IPS-18a (cell line): ENCODE results near the gene MAP4K5.

Experiments
- H3K27ac ChIP-seq: one replicate; pipeline ENCODE4 v1.5.1; 2013; ENCODE audit warnings: low read length
- H3K27me3 ChIP-seq: one replicate; pipeline ENCODE4 v1.6.1; 2013; ENCODE audit warnings: mild to moderate bottlenecking, low read length; ENCODE audit not compliant: control insufficient read depth, insufficient read depth
- H3K36me3 ChIP-seq: one replicate; pipeline ENCODE4 v1.6.1; 2013; ENCODE audit warnings: low read depth, low read length; ENCODE audit not compliant: control insufficient read depth
- H3K4me1 ChIP-seq: one replicate; pipeline ENCODE4 v1.6.1; 2013; ENCODE audit warnings: low read depth, low read length; ENCODE audit not compliant: control insufficient read depth
- H3K4me3 ChIP-seq: one replicate; pipeline ENCODE4 v1.5.1; 2013; ENCODE audit warnings: low read length
- H3K9ac ChIP-seq: one replicate; pipeline ENCODE4 v1.6.1; 2013; ENCODE audit warnings: mild to moderate bottlenecking, low read length, moderate library complexity
- H3K9me3 ChIP-seq: one replicate; pipeline ENCODE4 v1.6.1; 2013; ENCODE audit warnings: low read depth, low read length; ENCODE audit not compliant: control insufficient read depth

MAP4K5 gene

GRCh38 chr14:50469982-50470381, 62.4 kb downstream of the MAP4K5 start:
- Histone ChIP-seq H3K36me3 (peaks cover 55% of the 10 kb centered on the region), H3K27ac (no peak overlapping the region), H3K4me1 (no peaks in the 10 kb centered on the region), H3K27me3 (no peaks in the 10 kb centered on the region), H3K4me3 (no peak overlapping the region), H3K9me3 (no peaks in the 10 kb centered on the region), H3K9ac (no peak overlapping the region)

GRCh38 chr14:50462111-50462510, 70.3 kb downstream of the MAP4K5 start:
- H3K4me1 ChIP-seq, result no peaks in the 10 kb centered on the region
- peaks cover 12% of the 10 kb centered on the region for H3K36me3 ChIP-seq

GRCh38 chr14:50453869-50454268, 78.5 kb downstream of the MAP4K5 start:
- Histone ChIP-seq H3K9ac (no peak overlapping the region), H3K27ac (no peak overlapping the region), H3K36me3 (peaks cover 32% of the 10 kb centered on the region), H3K4me3 (no peak overlapping the region), H3K4me1 (peaks cover 2% of the 10 kb centered on the region), H3K27me3 (no peaks in the 10 kb centered on the region), H3K9me3 (no peaks in the 10 kb centered on the region)

More at GRCh38 chr14:50462111-50462510, 70.3 kb downstream of the MAP4K5 start:
- Histone ChIP-seq H3K9ac (no peak overlapping the region), H3K9me3 (no peaks in the 10 kb centered on the region), H3K27ac (no peak overlapping the region), H3K27me3 (no peaks in the 10 kb centered on the region), H3K4me3 (no peak overlapping the region)

- Histone ChIP-seq H3K9ac (no peak overlapping the region), H3K36me3 (peaks cover 32% of the 10 kb centered on the region)
Observed at GRCh38 chr14:50452979-50453705, 79.2 kb downstream of the MAP4K5 start.

GRCh38 chr14:50452296-50452695, 80.1 kb downstream of the MAP4K5 start:
- Histone ChIP-seq H3K27me3 (no peaks in the 10 kb centered on the region), H3K36me3 (peaks cover 37% of the 10 kb centered on the region), H3K9ac (no peak overlapping the region), H3K4me3 (no peak overlapping the region), H3K4me1 (peaks cover 4% of the 10 kb centered on the region), H3K9me3 (no peaks in the 10 kb centered on the region), H3K27ac (no peak overlapping the region)

More at GRCh38 chr14:50452979-50453705, 79.2 kb downstream of the MAP4K5 start:
- Histone ChIP-seq H3K27me3 (no peaks in the 10 kb centered on the region), H3K27ac (no peak overlapping the region), H3K9me3 (no peaks in the 10 kb centered on the region), H3K4me1 (peaks cover 4% of the 10 kb centered on the region), H3K4me3 (no peak overlapping the region)

- peaks cover 38% of the 10 kb centered on the region for H3K36me3 ChIP-seq
- no peak overlapping the region for H3K9ac ChIP-seq
- no peaks in the 10 kb centered on the region for H3K27me3 ChIP-seq
- H3K9me3 ChIP-seq, result no peaks in the 10 kb centered on the region
- H3K27ac ChIP-seq, result no peak overlapping the region
- no peak overlapping the region for H3K4me3 ChIP-seq
- peaks cover 4% of the 10 kb centered on the region for H3K4me1 ChIP-seq
Observed at GRCh38 chr14:50451854-50452253, 80.5 kb downstream of the MAP4K5 start.

GRCh38 chr14:50447461-50447860, 84.9 kb downstream of the MAP4K5 start:
- Histone ChIP-seq H3K4me1 (peaks cover 4% of the 10 kb centered on the region), H3K27ac (no peak overlapping the region), H3K4me3 (no peak overlapping the region), H3K36me3 (peaks cover 57% of the 10 kb centered on the region), H3K9ac (no peak overlapping the region), H3K27me3 (no peaks in the 10 kb centered on the region), H3K9me3 (no peaks in the 10 kb centered on the region)

GRCh38 chr14:50434528-50434927, 97.8 kb downstream of the MAP4K5 start:
- Histone ChIP-seq H3K27ac (no peak overlapping the region), H3K4me1 (no peaks in the 10 kb centered on the region), H3K4me3 (no peak overlapping the region), H3K9ac (no peak overlapping the region), H3K27me3 (no peaks in the 10 kb centered on the region), H3K36me3 (peaks cover 55% of the 10 kb centered on the region), H3K9me3 (peaks cover 10% of the 10 kb centered on the region)

- Histone ChIP-seq H3K9me3 (peaks cover 6% of the 10 kb centered on the region), H3K27me3 (no peaks in the 10 kb centered on the region), H3K9ac (no peak overlapping the region), H3K36me3 (peaks cover 39% of the 10 kb centered on the region), H3K27ac (no peak overlapping the region), H3K4me1 (no peaks in the 10 kb centered on the region), H3K4me3 (no peak overlapping the region)
Observed at GRCh38 chr14:50432131-50432530, 100.2 kb downstream of the MAP4K5 start.

GRCh38 chr14:50425816-50426215, 106.6 kb downstream of the MAP4K5 start:
- H3K9ac ChIP-seq, result no peak overlapping the region
- no peak overlapping the region for H3K4me3 ChIP-seq
- H3K36me3 ChIP-seq, result peaks cover 22% of the 10 kb centered on the region
- H3K9me3 ChIP-seq, result no peaks in the 10 kb centered on the region
- H3K27me3 ChIP-seq, result no peaks in the 10 kb centered on the region
- H3K4me1 ChIP-seq, result no peaks in the 10 kb centered on the region
- no peak overlapping the region for H3K27ac ChIP-seq

GRCh38 chr14:50425105-50425504, 107.3 kb downstream of the MAP4K5 start:
- Histone ChIP-seq H3K9ac (no peak overlapping the region), H3K36me3 (peaks cover 23% of the 10 kb centered on the region), H3K27me3 (no peaks in the 10 kb centered on the region), H3K4me1 (no peaks in the 10 kb centered on the region), H3K9me3 (no peaks in the 10 kb centered on the region), H3K4me3 (no peak overlapping the region), H3K27ac (no peak overlapping the region)

GRCh38 chr14:50423529-50423928, 108.8 kb downstream of the MAP4K5 start:
- H3K27me3 ChIP-seq, result no peaks in the 10 kb centered on the region
- H3K27ac ChIP-seq, result no peak overlapping the region
- H3K36me3 ChIP-seq, result peaks cover 31% of the 10 kb centered on the region
- H3K9ac ChIP-seq, result no peak overlapping the region
- H3K9me3 ChIP-seq, result no peaks in the 10 kb centered on the region
- no peaks in the 10 kb centered on the region for H3K4me1 ChIP-seq
- no peak overlapping the region for H3K4me3 ChIP-seq
